ENCODE data around the gene POU2F3.
"Not testable (repeated sequence)": the region's sequence is repeated elsewhere in the genome, so short reads cannot be mapped to it uniquely, and the experiment has no call there.

POU2F3 gene

DNA sequence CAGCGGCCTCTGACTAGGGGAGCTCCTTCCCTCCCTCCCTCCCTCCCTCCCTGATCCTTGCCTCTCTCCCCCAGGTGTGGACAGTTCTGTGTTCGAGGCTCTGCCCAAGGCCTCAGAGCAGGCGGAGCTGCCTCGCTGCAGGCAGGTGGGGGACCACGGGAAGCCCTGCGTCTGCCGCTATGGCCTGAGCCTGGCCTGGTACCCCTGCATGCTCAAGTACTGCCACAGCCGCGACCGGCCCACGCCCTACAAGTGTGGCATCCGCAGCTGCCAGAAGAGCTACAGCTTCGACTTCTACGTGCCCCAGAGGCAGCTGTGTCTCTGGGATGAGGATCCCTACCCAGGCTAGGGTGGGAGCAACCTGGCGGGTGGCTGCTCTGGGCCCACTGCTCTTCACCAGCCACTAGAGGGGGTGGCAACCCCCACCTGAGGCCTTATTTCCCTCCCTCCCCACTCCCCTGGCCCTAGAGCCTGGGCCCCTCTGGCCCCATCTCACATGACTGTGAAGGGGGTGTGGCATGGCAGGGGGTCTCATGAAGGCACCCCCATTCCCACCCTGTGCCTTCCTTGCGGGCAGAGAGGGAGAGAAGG lies 11.1 kb upstream of the POU2F3 start:
- no peak for DNase-seq

GRCh38 chr11:120229451-120230424 lies 10.2 kb upstream of the POU2F3 start:
- peak; percentile 24 for DNase-seq

DNA sequence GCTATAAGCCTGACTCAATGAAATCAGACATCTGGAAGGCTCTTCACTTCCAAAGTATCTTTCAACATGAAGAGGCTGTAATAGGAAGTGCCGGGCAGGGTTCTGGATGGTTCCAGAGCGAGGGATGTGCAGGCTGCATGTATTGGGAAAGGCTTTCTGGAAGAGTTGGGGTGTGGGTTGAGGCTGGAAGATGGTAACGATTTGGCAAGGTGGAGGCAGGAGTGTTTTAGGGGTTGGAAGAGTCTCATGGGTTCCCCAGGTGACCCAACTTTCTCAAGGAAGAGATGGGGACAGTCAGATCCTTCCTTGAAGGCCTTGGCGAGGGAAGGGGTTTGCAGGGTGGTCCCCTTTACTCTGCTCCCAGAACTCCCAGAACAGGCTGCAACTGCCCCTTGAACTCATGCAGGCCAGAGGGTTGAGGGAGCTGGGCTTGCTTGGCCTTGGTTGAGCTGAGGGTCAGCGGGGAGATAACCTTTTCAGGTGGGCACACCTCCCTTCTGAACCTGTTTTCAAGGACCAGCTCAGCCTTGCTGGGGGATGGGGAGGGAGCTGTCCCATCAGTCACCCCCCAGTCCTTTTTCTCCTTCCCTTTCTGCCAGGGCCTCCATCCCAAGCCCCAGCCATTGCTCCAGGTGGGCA lies 9.4 kb upstream of the POU2F3 start:
- no peak for DNase-seq

DNA sequence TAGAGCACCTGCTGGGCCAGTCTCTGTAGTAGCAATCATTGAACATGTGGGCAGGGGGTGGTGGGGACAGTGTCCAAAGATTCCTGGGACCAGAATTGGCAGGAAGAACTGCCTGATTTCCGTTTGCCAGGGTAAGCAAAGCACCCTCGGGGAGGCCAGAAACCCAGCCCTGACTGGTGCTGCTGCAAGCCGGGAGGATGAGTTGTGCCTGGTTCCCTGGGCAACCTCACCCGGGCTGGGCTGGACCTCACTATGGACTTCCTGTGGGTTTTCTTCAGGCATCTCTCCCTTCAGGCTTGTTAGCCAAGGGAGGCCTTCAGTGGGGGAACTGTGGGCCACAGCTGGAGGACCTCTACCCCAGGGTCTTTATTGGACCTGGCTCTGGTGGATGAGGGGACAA lies 8.0 kb upstream of the POU2F3 start:
- DNase-seq = no peak

- DNase-seq = no peak
Measured at GRCh38 chr11:120233207-120233803, 6.6 kb upstream of the POU2F3 start.

- DNase-seq = peak; percentile 96
Measured at GRCh38 chr11:120235024-120235628, 4.8 kb upstream of the POU2F3 start.

DNA sequence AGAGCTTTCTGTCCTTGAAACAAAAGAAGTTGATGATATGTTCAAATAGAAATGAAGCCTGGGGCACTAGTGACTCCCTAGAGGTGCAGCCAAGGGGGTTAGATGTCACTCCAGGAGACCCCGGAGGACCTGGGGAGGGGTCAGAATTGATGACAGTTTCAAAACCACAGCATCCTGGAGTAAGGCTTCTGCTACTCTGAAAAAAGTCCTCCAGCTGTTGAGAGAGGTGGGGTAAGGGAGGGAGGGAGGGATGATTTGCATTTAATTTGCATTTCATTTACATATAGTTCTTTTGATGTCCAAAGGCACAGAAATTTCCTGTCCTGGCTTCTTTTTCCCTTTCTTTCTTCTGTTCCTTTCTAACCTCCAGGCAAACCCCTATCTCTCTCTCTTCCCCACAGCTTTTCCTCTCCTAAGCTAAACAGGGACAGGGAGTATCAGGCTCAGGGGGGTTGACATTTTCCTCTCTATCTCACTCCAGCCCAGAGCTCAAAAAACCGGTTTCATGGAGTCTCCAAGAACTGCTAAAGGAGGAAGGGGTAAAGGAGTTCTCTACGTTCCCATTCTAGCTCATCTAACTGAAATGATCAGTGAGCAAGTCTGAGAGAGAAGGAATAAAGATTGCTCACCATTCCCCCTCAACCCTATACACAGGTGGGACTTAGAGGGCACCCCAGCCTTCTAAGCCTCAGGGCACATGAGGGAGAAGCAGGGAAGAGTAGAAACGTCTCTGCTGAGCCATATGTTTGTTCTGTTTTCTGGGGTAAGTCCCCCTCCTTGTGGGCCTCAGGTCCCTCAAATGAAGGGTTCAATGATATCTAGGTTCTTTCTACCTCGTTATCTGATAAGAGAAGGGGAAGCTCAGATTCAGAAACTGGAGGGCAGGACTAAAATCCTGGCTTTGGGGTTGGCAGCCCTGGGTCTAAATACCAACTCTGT lies 3.5 kb upstream of the POU2F3 start:
- peak; percentile 100 for DNase-seq

- peak; percentile 98 for DNase-seq
Measured at GRCh38 chr11:120238968-120239620, 846 bp upstream of the POU2F3 start.

GRCh38 chr11:120240866-120241265 lies 926 bp downstream of the POU2F3 start:
- peak; percentile 74 for DNase-seq

DNA sequence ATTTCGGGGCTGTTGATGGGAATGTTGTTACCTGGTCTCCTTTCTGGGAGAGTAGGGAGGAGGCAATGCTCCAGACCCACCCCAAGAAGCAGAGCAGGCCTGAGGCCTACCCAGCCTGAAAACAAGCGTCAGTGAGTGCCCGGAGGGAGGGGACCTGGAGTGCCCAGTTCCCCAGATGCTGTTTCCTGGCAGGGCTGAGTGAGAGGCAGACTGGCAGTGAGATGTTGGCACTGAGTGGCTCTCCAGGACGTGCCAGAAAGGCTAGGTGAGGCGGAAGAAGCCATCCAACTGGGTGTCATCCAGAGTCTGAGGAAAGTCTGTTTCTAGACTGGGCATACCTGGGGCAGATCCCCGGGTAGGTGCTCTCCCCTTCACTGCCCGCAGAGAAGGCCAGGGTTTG lies 1.3 kb downstream of the POU2F3 start:
- peak; percentile 55 for DNase-seq

DNA sequence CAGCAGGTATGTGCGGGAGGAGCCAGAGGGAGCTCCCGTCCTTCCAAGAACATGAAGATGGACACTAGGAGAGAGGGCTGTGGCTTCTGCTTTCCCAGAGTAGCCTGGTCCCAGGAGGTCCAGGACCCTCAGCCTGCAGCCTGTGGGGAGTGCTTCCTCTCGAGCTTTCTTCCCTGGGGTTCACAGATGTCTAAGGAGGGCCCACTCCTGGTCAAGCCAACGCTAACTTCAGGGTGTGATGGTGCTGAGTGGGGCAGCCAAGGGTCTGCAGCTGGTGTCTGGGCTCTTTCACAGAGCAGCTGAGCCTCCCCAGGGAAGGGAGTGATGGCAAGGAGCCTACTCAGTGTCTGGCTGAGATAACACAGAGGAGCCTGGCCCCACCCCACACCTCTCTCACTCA lies 3.3 kb downstream of the POU2F3 start:
- peak; percentile 55 for DNase-seq

- DNase-seq = peak; percentile 94
Measured at GRCh38 chr11:120244476-120245365, 4.8 kb downstream of the POU2F3 start.

DNA sequence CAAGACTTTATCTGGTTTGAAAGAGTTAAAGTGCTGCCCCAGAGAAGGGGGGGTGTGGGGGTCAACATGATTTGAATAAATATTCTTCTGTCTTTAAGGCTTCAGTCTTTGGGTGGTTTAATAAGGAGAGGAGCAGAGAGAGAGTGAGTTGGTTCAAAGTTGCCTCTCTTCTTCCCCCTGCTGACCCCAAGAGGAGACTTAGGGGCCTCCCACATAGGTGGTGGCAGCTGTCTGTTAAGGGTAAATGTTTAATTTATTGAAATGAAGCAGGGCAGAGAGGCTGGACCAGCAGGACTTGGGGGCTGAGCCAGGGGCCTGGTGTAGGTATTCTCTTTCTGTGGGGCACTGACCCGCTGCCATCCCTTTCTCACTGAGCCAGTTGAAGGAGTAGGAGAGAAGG lies 5.5 kb downstream of the POU2F3 start:
- DNase-seq = no peak

- DNase-seq = no peak
Measured at GRCh38 chr11:120248551-120249278, 8.8 kb downstream of the POU2F3 start.

DNA sequence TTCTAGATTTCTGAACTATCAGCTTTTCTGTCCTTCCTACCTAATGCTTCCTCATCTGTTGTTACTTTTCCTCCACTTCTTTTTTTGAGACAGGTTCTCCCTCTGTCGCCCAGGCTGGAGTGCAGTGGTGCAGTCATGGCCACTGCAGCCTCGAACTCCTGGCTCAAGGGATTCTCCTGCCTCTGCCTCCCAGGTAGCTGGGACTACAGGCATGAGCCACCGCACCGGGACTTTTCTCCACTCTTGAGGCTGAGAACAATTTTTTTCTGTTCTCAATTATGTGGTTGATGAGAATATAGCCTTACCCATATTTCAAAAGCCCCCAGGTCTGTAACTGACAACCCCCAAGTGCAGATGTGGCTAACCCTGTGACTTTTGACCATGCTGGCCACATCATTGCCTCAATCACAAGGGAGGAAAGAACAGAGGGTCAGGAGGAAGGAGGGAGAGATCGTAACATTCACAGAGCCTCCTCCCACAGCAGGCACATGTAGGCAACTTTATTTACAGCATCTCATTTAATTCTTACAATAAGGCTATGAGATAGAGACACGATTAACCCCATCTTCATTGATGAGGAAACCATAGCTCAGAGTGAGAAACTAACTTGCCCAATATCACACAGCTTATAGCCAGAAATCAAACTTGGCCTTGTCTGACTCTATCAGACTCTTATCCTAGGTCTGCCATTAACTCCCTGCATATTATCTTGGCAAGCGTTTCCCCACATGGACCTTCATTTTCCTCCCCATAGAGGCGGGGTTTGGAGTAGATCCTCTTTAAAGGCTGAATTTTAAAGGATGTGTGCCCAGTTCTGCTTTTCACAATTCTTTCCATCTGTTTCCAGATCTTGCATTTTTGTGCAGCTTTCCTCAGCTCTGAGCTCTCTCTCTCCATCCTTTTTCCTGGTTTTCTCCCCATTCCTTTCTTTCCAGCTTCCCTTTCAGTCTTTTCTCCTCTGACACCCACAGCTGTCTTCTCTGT lies 9.6 kb downstream of the POU2F3 start:
- no peak for DNase-seq

DNA sequence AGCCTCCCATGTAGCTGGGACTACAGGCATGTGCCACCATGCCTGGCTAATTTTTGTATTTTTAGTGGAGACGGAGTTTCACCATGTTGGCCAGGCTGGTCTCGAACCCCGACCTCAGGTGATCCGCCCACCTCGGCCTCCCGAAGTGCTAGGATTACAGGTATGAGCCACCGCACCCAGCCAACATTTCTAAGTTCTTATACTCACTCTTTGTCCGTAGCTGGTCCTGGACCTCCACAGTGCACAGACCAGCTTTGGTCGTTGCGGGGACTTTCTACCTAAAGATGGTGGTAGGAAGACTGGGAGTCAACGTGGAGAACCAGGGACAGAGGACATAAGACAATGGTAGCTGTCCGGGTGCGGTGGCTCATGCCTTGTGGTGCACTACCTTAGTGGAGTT lies 13.4 kb downstream of the POU2F3 start:
- not testable (repeated sequence) for DNase-seq

DNA sequence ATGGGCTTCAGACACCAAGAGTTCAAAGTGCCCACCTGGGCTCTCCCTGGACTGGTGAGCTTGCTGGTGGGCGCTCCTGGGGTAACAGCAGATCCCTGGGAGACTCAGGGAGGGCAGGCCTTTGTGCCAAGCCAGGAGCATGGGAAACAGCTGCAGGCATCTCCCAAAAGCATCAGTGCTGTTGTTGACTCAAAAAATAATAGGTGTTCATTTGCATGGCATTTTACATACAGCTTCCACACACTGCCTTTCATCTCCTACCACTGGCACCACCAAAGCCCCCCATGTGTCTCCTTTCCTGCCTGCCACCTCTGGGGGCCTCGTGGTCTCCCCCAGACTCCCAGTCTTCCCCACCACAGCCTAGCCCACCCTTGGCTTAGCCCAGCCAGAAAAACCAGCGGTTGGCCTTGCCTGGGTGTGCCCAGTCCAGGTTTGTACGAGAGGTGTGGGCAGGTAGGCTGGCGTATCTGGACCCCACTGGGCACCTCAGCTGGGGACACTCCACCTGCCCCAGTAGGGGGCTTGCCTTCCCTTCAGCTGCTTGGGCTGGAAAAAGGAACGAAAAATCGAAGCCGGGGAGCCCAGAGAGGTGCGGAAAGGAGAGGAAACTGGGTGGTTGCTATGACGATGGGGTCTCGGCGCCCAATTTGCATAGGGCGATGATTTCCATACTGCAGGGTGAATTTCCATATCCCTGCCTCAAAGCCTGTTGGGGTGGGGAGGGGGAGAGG lies 15.0 kb downstream of the POU2F3 start:
- DNase-seq = peak; percentile 100

- no peak for DNase-seq
Measured at GRCh38 chr11:120255519-120255866, 15.6 kb downstream of the POU2F3 start.

Measured in NCI-H526 treated with DMSO at 0.1 percent for 48 hours (cell line).